ENCODE data around the gene CCL22. TPM values are rescaled to one million over a fixed set of nuclear protein-coding genes. Genes with fewer than 3 reads are reported as not detected.

The CCL22 gene
- total RNA-seq, 1 experiment from 2014 or later, result not detected

- H3K4me2 ChIP-seq (ENCODE audit: insufficient read depth, insufficient read length, low read length), result no peak overlapping the region
- peaks cover 5 to 18% of the 10 kb centered on the region in 2 experiments for H3K4me1 Mint-ChIP-seq
- no peak for DNase-seq
- H4K5ac ChIP-seq (ENCODE audit: insufficient read length, low read depth, low read length), result no peak overlapping the region
- H3K79me2 ChIP-seq (ENCODE audit: insufficient read depth, low read length), result no peaks in the 10 kb centered on the region
- no peak overlapping the region for H2BK120ac ChIP-seq (ENCODE audit: low read depth, low read length, poor library complexity, severe bottlenecking)
- H3K27ac ChIP-seq (ENCODE audit: insufficient read length, low read depth, low read length), result no peak overlapping the region
- H2BK12ac ChIP-seq (ENCODE audit: insufficient read length, low read depth, low read length), result no peak overlapping the region
- no peak overlapping the region for H3K23ac ChIP-seq (ENCODE audit: insufficient read length, low read depth, low read length)
- no peak for TF ChIP-seq CTCF (conservative IDR thresholded peaks at IDR 0.05)
- no peak overlapping the region for H3K4me3 Mint-ChIP-seq
- H2BK5ac ChIP-seq (ENCODE audit: insufficient read length, low read length), result no peak overlapping the region
- H3K27ac Mint-ChIP-seq, result peak overlapping the region in 2 of 3 experiments; percentile 46 to 76; a peak in 2 of 7 replicates
- no peaks in the 10 kb centered on the region for H3K36me3 Mint-ChIP-seq (ENCODE audit: insufficient read depth in 1 of 3, low read depth in 3 of 3)
- no peaks in the 10 kb centered on the region for H3K23me2 ChIP-seq (ENCODE audit: insufficient read length, low read depth, low read length, poor library complexity, severe bottlenecking)
- no peak overlapping the region for H3K56ac ChIP-seq (ENCODE audit: insufficient read length, low read depth, low read length)
- no peaks in the 10 kb centered on the region for H3K27me3 ChIP-seq (ENCODE audit: insufficient read depth, low read length)
- H3K4me1 ChIP-seq (ENCODE audit: insufficient read depth, low read length), result 0 out of 2 replicates have a peak, but pooled peaks cover 2% of the 10 kb centered on the region
- H3K14ac ChIP-seq (ENCODE audit: insufficient read depth, low read length), result no peak overlapping the region
- no peaks in the 10 kb centered on the region for H3K9me3 ChIP-seq (ENCODE audit: control insufficient read depth, low read depth, low read length)
- WGBS (ENCODE audit: extremely low coverage, insufficient read length, low lambda C conversion rate), result no CpG with 5 or more reads among the region's 5 CpGs
- H3K4ac ChIP-seq (ENCODE audit: low read depth, low read length), result no peak overlapping the region
- peaks cover 6% of the 10 kb centered on the region for H3K27me3 Mint-ChIP-seq (ENCODE audit: low read depth)
- no peak overlapping the region for H2AK5ac ChIP-seq (ENCODE audit: insufficient read length, low read length)
- no peaks in the 10 kb centered on the region for H3K79me1 ChIP-seq (ENCODE audit: insufficient read depth, low read depth, low read length, poor library complexity, severe bottlenecking)
- H2BK20ac ChIP-seq (ENCODE audit: low read depth, low read length, poor library complexity, severe bottlenecking), result no peak overlapping the region
- no peak overlapping the region for H3K9ac ChIP-seq (ENCODE audit: extremely low read depth, insufficient read length, low read length)
- H4K91ac ChIP-seq (ENCODE audit: insufficient read length, low read depth, low read length), result no peak overlapping the region
- H3K18ac ChIP-seq (ENCODE audit: insufficient read length, low read depth, low read length), result no peak overlapping the region
- H4K20me1 ChIP-seq (ENCODE audit: control insufficient read depth, insufficient read depth, insufficient read length), result no peaks in the 10 kb centered on the region
- no peak overlapping the region for H2AFZ ChIP-seq (ENCODE audit: low read length)
- no peak overlapping the region for H4K8ac ChIP-seq (replicated peaks; ENCODE audit: insufficient read length, low read depth, low read length)
- peaks cover 2 to 5% of the 10 kb centered on the region in 2 experiments; a peak in 2 of 5 replicates for H3K9me3 Mint-ChIP-seq
- H3T11ph ChIP-seq (ENCODE audit: low read length), result no peak overlapping the region
- no peak overlapping the region for H2BK15ac ChIP-seq (ENCODE audit: low read depth, low read length)
These were observed 27.9 kb downstream of the CCL22 start for GRCh38 chr16:57386381-57386951.

All from H9 (cell line).